DMS53 treated with DMSO at 0.1 percent for 48 hours (cell line): ENCODE data around the gene BIRC7.
"Not testable (repeated sequence)": the region's sequence is repeated elsewhere in the genome, so short reads cannot be mapped to it uniquely, and the experiment has no call there.

ENCODE experiments used
- DNase-seq: peaks from one replicate; lab custom pipeline; 2025; ENCODE audit not compliant: unreplicated experiment; lab: John Stamatoyannopoulos, UW

BIRC7 gene

GRCh38 chr20:63206878-63207277, 28.8 kb upstream of the BIRC7 start:
- no peak for DNase-seq

GRCh38 chr20:63208346-63208909, 27.3 kb upstream of the BIRC7 start:
- DNase-seq, result no peak

DNA sequence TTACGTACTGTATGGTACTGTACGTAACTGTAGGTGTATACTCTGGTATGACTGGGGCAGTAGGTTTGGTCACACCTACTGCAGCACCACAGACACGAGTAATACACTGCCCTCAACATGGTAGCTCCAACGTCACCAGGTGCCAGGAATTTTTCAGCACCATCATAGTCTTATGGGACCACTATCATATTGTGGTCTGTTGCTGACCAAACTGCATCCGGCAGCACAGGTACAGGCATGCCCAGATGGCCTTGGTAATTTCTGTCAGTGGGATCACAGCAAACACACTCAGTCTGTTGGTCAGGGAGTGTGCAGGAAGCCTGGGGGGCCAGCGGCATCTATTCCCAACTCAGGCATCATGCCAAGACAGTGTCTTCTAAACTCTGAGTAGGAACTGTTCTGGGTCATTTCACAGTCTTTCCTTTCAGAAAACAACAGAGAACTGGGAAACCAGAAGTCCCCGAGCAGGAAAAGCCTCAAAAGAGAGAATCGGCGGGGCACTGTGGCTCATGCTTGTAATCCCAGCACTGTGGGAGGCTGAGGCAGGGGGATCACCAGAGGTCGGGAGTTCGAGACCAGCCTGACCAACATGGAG, 25.6 kb upstream of the BIRC7 start:
- no peak for DNase-seq

GRCh38 chr20:63212393-63212730, 23.3 kb upstream of the BIRC7 start:
- DNase-seq, result no peak

DNA sequence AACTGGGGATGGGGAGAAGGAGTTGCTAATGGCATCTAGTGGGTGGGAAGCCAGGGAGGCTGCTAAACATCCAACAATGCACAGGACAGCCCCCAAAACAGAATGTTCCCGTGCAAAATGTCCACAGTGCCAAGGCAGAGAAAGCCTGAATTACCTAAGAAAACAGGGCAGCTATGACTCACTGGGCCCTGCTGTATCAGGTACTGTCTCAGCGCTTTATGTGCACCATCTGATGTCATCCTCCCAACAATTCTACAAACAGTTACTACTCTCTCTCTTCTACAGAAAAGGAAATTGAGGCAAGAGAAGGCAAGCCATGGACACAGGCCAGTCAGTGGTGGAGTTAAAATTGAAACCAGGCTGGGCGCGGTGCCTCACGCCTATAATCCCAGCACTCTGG, 22.9 kb upstream of the BIRC7 start:
- no peak for DNase-seq

DNA sequence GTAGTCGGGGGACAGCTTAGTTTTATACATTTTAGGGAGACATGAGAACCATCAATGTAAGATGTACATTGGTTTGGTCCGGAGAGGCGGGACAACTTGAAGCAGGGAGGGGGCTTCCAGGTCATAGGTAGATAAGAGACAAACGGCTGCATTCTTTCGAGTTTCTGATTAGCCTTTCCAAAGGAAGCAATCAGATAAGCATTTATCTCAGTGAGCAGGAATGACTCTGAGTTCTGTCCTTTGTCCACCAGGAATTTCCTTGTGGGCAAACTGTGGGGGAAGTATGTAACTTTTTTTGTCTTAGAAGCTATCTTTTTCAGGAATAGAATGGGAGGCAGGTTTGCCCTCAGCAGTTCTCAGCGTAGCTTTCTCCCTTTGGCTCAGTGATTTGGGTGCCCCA, 21.2 kb upstream of the BIRC7 start:
- no peak for DNase-seq

- DNase-seq, result peak; percentile 10
Observed at GRCh38 chr20:63215101-63216040, 20.3 kb upstream of the BIRC7 start.

DNA sequence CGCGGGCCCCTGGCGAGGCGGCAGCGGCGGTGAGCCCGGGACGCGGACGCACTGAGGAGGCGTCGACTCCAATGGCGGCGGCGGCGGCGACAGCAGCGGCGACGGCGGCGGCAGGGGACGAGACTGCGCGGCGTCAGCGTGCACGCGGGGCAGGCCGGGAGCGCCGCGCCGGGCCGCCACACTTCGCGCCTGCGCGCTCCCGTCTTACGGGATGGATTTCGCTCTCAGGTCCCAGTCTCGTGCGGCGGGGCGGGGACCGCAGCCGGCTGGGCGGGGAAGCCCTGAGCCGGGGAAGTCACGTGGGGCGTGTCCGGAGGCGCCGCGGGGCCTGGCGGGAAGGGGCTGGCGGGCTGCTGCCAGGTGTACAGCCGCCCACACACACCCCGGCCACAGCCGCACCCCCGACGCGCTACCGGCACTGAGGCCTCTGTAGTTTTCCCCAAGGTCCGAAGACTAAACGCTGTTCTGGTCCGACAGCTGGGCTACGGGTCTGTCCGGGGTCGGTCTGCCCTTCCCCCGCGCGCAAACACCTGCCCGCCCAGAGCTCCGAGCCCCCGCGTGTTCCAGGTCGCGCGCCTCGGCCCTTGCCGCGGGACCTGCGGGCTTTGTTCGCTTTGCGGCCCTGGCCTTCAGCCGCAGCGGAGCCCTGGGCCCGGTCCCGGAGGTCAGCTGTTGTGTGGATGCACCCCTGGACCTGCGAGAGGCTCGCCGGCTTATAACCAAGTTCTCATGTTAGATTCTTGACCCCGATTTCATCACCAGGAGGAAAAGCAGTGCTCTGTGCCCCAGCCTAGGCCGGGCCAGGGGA, 19.5 kb upstream of the BIRC7 start, which contains the start of gene YTHDF1:
TSS of gene YTHDF1 (minus strand) at position 91 of the 808 bp plus-strand sequence. CDS start 239 bp downstream, outside the sequence.
- peak; percentile 93 for DNase-seq

DNA sequence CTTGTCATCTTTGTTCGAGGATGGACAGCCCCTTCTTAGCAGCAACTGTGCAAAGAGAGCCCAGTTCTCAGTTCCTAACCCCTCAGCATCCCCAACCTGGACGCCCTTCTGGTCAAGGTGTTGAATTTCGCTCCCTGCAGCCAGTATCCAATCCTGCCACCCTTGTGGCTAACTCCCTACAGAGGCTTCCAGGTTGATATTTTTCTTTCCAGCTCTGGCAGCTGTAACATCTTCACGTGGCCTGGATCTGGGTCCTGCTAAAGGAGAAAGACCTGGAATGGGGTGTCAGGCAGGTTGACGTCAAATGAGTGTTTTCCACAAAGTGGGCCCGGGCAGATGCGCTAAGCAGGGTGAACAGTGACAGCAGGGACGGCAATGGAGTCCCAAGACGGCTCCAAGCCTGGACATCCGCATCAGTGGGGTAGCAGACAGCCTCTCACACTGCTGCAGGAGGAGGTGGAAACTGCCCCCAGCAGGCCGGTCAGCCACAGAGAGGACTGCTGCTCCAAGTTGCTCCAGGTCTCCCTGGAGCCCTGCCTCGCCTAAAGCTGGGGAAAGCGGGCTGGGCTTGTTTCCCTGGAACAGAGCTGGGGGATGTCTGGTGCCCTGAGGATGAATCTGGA, 18.7 kb upstream of the BIRC7 start:
- DNase-seq, result no peak

- DNase-seq, result no peak
Observed at GRCh38 chr20:63217706-63218105, 18.0 kb upstream of the BIRC7 start.

DNA sequence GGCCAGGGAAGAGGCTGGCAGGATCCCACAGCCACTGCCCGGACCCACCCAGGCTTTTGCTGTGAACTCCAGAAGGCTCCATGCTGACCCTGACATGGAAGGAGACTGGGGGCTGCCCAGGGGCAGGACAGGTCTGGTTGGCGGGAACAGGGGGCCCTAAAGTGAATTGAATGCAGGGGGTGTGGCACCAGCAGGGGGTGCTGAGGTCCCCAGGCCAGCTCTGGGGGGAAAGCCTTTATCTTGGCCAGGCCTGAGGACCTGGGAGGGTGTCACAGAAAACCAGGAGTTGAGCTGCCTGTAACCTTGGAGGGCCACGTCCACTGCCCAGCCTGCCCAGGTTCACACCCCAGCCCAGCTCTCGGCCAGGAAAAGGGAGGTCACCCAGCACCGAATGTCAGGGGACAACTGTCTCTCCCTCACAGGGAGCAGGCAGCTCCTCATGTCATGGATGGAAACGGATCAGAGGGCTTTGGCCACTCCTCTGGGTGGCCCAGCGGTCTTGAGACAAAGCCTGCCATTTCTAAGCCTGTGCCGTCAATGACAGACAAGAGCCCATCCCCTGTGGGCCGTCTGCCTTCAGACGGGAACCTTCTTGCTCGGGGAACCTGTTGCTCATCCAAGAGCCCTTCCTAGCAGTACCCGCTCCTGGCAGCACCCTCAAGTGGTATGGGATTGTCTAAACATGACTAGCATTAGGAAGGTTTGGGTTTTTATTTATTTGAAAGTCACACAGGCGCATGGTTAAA, 16.8 kb upstream of the BIRC7 start:
- DNase-seq, result no peak

DNA sequence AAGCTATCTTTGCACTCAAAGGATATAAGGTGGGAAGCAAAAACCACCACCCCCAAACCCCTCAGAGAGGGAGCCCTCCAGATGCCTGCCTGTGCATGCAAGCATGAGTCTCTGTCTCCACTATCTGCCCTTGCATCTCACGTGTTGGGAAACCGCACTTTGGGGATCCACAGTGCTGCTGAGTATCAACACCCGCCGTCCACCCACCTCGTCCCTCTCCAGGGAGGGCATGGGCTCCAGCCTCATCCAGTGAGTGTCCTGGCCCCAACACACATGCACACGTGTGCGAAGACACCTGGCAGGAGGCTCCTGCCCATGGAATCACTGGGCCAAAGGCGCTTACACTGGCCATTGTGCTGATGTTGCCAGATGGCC, 16.3 kb upstream of the BIRC7 start:
- DNase-seq, result no peak

DNA sequence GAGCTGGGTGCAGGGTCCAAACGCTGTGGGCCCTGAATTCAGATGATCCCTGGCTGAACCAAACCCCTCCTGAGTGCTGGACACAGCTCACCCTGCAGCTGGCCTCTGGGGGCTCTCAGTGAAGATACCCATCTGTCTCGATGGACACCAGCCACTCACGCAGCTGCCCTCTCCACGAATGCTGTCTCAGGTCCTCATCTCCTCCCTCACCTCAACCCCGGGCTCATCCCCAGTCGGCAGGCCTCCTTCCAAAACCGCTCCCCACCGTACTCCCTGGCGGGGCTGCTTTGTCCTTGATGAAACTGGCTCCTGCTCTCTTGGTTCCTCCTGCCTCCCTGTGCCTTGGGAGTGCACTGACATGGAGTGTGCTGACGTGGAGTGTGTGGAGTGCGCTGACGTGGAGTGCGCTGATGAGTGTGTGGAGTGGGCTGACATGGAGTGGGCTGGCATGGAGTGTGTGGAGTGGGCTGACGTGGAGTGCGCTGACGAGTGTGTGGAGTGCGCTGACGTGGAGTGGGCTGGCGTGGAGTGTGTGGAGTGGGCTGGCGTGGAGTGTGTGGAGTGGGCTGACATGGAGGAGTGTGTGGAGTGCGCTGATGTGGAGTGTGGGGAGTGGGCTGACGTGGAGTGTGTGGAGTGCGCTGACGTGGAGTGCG, 15.7 kb upstream of the BIRC7 start:
- no peak for DNase-seq

DNA sequence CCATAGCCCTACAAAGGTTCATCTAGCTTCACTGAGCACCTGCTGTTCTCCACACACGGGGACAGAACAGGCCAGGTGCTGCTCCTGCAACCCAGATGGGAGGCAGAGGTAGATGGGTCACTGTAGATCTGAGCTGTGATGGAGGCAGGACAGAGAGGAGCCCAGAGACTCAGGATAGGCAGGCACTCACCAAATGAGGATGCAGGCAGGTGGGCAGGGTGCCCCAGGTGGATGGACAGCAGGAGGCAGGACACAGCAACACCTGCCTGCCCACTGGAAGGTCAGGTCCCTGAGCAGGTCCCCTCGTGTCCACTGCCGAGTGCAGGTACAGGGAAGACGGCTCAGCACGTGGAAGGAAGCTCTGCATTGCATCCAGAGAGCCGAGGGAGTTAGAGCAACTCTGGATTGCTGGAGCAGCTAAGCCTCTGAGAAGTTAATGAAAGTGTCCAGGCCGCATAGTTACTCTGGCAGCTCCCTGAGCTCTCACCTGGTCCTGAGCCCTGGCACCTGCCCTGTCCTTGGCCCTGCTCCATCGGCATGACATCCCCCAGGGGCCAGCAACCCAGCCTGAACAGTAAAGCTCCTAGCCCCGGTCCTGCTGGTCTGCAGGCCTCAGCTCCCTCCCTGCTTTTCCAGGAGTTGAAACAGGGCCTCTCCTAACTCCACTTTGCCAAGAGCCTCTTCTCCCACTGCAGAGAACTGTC, 14.9 kb upstream of the BIRC7 start:
- DNase-seq, result no peak

DNA sequence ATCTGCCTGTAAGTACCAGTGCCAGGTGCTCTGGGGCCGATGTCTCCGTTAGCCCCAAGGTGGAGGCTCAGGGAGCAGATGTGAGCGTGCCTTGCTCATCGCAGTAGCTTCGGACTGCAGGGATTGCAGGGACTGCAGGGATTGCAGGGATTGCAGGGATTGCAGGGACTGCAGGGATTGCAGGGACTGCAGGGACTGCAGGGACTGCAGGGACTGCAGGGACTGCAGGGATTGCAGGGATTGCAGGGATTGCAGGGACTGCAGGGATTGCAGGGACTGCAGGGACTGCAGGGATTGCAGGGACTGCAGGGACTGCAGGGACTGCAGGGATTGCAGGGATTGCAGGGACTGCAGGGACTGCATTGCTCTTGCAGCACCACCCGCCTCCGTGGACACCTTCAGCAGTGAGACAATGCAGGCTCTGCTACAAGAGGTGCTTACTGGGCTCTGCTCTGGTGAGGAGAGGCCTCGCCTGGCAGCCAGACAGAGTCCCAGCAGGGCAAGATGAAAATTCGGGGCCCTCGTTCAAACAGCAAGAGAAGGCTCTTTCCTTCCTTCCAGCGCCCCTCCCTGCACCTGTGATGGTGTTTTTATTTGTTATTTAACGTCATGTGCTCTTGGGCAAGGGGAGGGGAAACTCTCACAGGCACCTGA, 14.2 kb upstream of the BIRC7 start:
- DNase-seq, result not testable (repeated sequence)

- DNase-seq, result no peak
Observed at GRCh38 chr20:63222541-63222940, 13.2 kb upstream of the BIRC7 start.

DNA sequence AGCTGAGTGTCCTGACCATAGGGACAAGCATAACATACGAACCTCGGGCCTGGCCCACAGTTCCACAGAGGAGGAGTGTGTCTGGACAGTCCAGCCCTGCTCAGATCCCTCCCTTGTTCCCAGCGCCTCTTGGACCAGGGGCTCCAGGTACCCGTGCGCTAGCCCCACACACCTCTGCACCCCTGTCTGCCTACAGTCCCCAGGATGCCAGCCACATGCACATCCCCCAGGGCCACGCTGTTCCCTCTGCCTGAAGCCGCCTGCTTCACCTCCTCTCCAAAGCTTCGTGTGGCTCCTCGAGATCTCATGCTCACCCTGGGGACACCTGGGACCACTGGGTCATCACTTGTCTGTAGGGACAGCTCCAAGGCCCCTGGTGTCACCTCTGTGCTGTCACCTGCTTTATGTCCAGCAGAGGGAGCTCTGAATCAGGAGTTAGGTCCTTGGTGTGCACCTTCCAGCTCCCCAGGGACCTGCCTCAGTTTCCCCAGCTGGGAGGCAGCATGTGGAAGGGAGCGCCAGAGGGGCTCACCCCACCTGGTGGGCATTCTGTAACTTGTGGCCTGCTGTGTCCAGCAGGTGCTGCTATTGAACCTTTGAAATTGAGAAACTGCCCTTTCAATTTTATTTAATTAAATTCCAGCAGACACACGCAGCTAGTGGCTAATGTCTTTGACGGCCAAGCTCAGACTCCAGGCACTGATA, 12.4 kb upstream of the BIRC7 start:
- DNase-seq, result peak; percentile 12

DNA sequence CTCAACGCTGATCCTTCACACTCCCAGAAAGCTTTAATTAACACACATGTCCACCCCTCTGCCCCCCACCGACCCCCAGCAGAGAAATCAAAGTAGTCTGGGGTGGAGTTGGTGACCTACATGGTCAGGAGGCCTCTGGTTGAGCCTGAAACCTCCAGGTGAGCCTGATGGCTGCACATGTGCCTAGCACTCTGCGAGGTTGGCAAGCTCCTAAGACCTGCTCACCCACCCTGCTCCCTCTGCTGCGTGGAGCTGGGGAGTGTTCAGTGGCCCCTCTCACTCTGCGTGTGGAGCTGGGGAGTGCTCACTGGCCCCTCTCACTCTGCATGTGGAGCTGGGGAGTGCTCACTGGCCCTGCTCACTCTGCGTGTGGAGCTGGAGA, 11.9 kb upstream of the BIRC7 start:
- DNase-seq, result no peak
